Adrenal gland (tissue), 19 donors: ENCODE results near the gene FRMD1. TPM values are rescaled to one million over a fixed set of nuclear protein-coding genes. Genes with fewer than 3 reads are reported as not detected.

ENCODE experiments used
- DNase-seq, 7 donors: peaks; one replicate each; pipeline ENCODE4 v3.0.0-alpha.2; 2019 to 2020
- H3K27ac ChIP-seq, 5 donors: fragments of 200-600 bp; sonication (generic) in 4 of 5; 1 replicate in 3 of 5; 2 replicates in 2 of 5; pipeline versions ENCODE4 v1.5.1 to v1.8.0; 2016 to 2020; ENCODE audit warnings: mild to moderate bottlenecking in 1 of 5
- H3K27me3 ChIP-seq: fragments of 200-600 bp; 2 replicates; pipeline ENCODE4 v1.8.0; 2021
- H3K36me3 ChIP-seq, 2 donors: fragments of 200-600 bp; replicated peaks in 1 of 2; 1 replicate in 1 of 2; 2 replicates in 1 of 2; pipeline versions ENCODE4 v1.5.1 to v1.8.0; 2018 to 2022
- H3K4me1 ChIP-seq, 2 donors: fragments of 200-600 bp; replicated peaks in 1 of 2; 1 replicate in 1 of 2; 2 replicates in 1 of 2; pipeline versions ENCODE4 v1.5.1 to v1.8.0; 2018 to 2021
- H3K4me3 ChIP-seq, 4 donors: fragments of 200-600 bp; sonication (generic) in 3 of 4; one replicate each; pipeline ENCODE4 v1.5.1; 2016 to 2018
- H3K9me3 ChIP-seq, 3 donors: fragments of 200-600 bp; sonication (generic) in 1 of 3; replicated peaks in 1 of 3; 1 replicate in 2 of 3; 2 replicates in 1 of 3; pipeline versions ENCODE4 v1.5.1 to v1.8.0; 2016 to 2021
- CTCF ChIP-seq, 6 experiments: fragments of 450-650 bp in 4 of 6; fragments of 200-600 bp in 2 of 6; sonication (generic) in 1 of 6; IDR thresholded peaks; 1 replicate in 5 of 6; 2 replicates in 1 of 6; pipeline versions ENCODE4 v1.5.1 to v1.8.0; 2016 to 2021; ENCODE audit warnings: antibody characterized with exemption in 6 of 6, mild to moderate bottlenecking in 2 of 6, moderate library complexity in 1 of 6
- POLR2A ChIP-seq, 2 donors: fragments of 450-650 bp; IDR thresholded peaks; one replicate each; pipeline ENCODE4 v1.6.1; 2017; ENCODE audit warnings: antibody characterized with exemption in 2 of 2, mild to moderate bottlenecking in 2 of 2, moderate library complexity in 1 of 2
- WGBS, 4 donors: extraction: QIAGEN DNeasy Blood & Tissue Kit in 2 of 4; methylation state at CpG; one replicate each; pipeline versions ENCODE4 v1.1.5 to v1.1.7; 2013 to 2017; 5-methylcytosine and 5-hydroxymethylcytosine counted together
- intact Hi-C, 2 donors: fragments of 100-400 bp; cut with DNase I; formaldehyde crosslinking; loops; one replicate each; pipeline versions ENCODE4 v1.14.1 to v1.15.0; 2022 to 2023
- long read RNA-seq, 10 donors: library from polyadenylated mRNA in 3 of 10; unstranded in 2 of 10; stranded (forward) in 1 of 10; transcript quantifications; one replicate each; pipeline ENCODE4 v2.0.0 and lab custom pipeline, GENCODE V29; 2021 to 2026
- polyA plus RNA-seq, 3 donors: library from polyadenylated mRNA; stranded (reverse); fragments of 200-250 nt in 2 of 3; fragments of 350-450 nt in 1 of 3; fragmentation: Illumina TruSeq in 1 of 3; extraction: RNeasy Lipid Tissue Mini Kit (QIAGEN cat#74804) in 1 of 3; gene quantifications; one replicate each; pipeline ENCODE4 v1.2.3, GENCODE V29; 2013 to 2014
- total RNA-seq, 9 donors: library from RNA; depleted of rRNA in 4 of 9; stranded (reverse); fragments of >200 nt in 4 of 9; fragments of 120-200 nt in 1 of 9; fragmentation: NEBNext Ultra II Directional in 1 of 9; extraction: Animal tissue kit (Norgen Biotek cat#: 25700) in 1 of 9; gene quantifications; one replicate each; pipeline versions ENCODE4 v1.1.0 to v1.2.4, GENCODE V29; 2013 to 2023
- donor health status: healthy with polysubstance abuse.
- donor health status: Bipolar disorder and iron deficiency.
- donor health status: DM: yes; HTN: yes; CAD: no.
- donor health status: DM: no; HTN: no; CAD: no.
- donor health status: DM: no; HTN: no; CAD: no.
- donor health status: DM: yes; HTN: yes; CAD: no.

The FRMD1 gene
- total RNA-seq (under 1 TPM in 3 of 9 donors, not detected in 6; under 0.01 to 0.14 (median 0.04) TPM), polyA plus RNA-seq (under 1 TPM in 2 of 3 donors, not detected in 1; 0.30 to 0.32 TPM)
- long read RNA-seq, donor 1, result 0 reads
- long read RNA-seq, donor 2, result 0 reads
- long read RNA-seq, donor 3, result 0 reads
- long read RNA-seq, donor 4, result 0 reads
- long read RNA-seq, donor 5, result 0 reads
- long read RNA-seq, donor 6, result 0 reads
- long read RNA-seq, donor 7, result 0 reads
- long read RNA-seq, donor 8, result 0 reads
- long read RNA-seq, donor 9, result 0 reads
- long read RNA-seq, donor 10, result 0 reads

- intact Hi-C loops, result no loop called here
- 39 to 74% (median 54%) methylated on average over 6 to 21 of the region's 21 CpGs for WGBS, 4 donors
- Histone ChIP-seq H3K27me3 (no peaks in the 10 kb centered on the region), H3K9me3 (no peaks in the 10 kb centered on the region), H3K36me3 (no peaks in the 10 kb centered on the region), H3K4me3 (no peak within 1 kb of the TSS), H3K4me1 (no peaks in the 10 kb centered on the region), H3K27ac (no peak within 1 kb of the TSS)
- TF ChIP-seq CTCF (IDR thresholded peaks at IDR 0.05) (no peak), POLR2A (IDR thresholded peaks at IDR 0.05) (no peak)
- DNase-seq, result no peak
These were observed at the start of gene FRMD1 for GRCh38 chr6:168078943-168079405. FRMD1 (minus strand) TSS chr6:168079212; CDS start chr6:168079094, 118 bp downstream.

GRCh38 chr6:168128006-168128630, 49.1 kb upstream of the FRMD1 start:
- intact Hi-C loops, result no loop called here
- peak in 1 of 7 donors; percentile 27 for DNase-seq
- 87 to 93% (median 90%) methylated on average over 15 to 19 of the region's 19 CpGs for WGBS, 4 donors

GRCh38 chr6:168127384-168127868, 48.4 kb upstream of the FRMD1 start:
- no peak overlapping the region for H3K27ac ChIP-seq
- no peak overlapping the region for H3K4me3 ChIP-seq
- no peaks in the 10 kb centered on the region for H3K36me3 ChIP-seq
- 75 to 83% (median 80%) methylated on average over 8 to 10 of the region's 10 CpGs for WGBS, 4 donors
- H3K4me1 ChIP-seq, result no peaks in the 10 kb centered on the region
- intact Hi-C loops, result no loop called here
- TF ChIP-seq CTCF (IDR thresholded peaks at IDR 0.05) (no peak), POLR2A (IDR thresholded peaks at IDR 0.05) (no peak)
- no peaks in the 10 kb centered on the region for H3K9me3 ChIP-seq
- peak in 1 of 7 donors; percentile 17 for DNase-seq
- H3K27me3 ChIP-seq, result no peaks in the 10 kb centered on the region

More at GRCh38 chr6:168128006-168128630, 49.1 kb upstream of the FRMD1 start:
- Histone ChIP-seq H3K27ac (no peak overlapping the region), H3K4me3 (no peak overlapping the region), H3K27me3 (no peaks in the 10 kb centered on the region), H3K36me3 (no peaks in the 10 kb centered on the region), H3K4me1 (no peaks in the 10 kb centered on the region), H3K9me3 (no peaks in the 10 kb centered on the region)
- no peak for TF ChIP-seq CTCF (IDR thresholded peaks at IDR 0.05)
- TF ChIP-seq POLR2A (IDR thresholded peaks at IDR 0.05), result no peak

- TF ChIP-seq POLR2A (IDR thresholded peaks at IDR 0.05), result no peak
- 85 to 92% (median 89%) methylated on average over 14 to 22 of the region's 22 CpGs for WGBS, 4 donors
- H3K4me1 ChIP-seq, result no peaks in the 10 kb centered on the region
- H3K27me3 ChIP-seq, result no peaks in the 10 kb centered on the region
- H3K9me3 ChIP-seq, result no peaks in the 10 kb centered on the region
- no peak overlapping the region for H3K4me3 ChIP-seq
- H3K27ac ChIP-seq, result no peak overlapping the region
- intact Hi-C loops, result no loop called here
- peak in 1 of 7 donors; percentile 17 for DNase-seq
- H3K36me3 ChIP-seq, result no peaks in the 10 kb centered on the region
These were observed 47.8 kb upstream of the FRMD1 start for GRCh38 chr6:168126566-168127383.
